Erythroblast (primary cell): ENCODE data around the gene LHFPL2.

Experiments used
- GATA1 ChIP-seq: IDR thresholded peaks from 2 replicates; pipeline ENCODE4 v1.6.1; 2011; ENCODE audit warnings: low read depth, mild to moderate bottlenecking, control low read depth, low read length, moderate library complexity
- POLR2A ChIP-seq: IDR thresholded peaks from 2 replicates; pipeline ENCODE4 v1.6.1; 2011; ENCODE audit warnings: mild to moderate bottlenecking, low read length

- TF ChIP-seq POLR2A (no peak), GATA1 (no peak)
These were observed 48.1 kb upstream of the LHFPL2 start for GRCh38 chr5:78696637-78697036.
